GM19351 (cell line): ENCODE data around the gene SMYD2.
"Not testable (repeated sequence)": the region's sequence is repeated elsewhere in the genome, so short reads cannot be mapped to it uniquely, and the experiment has no call there.

ENCODE experiments used
- ATAC-seq: cut with Tn5 transposase; IDR thresholded peaks from one replicate; pipeline ENCODE4 v1.9.1; 2021; ENCODE audit warnings: mild to moderate bottlenecking, moderate library complexity; ENCODE audit not compliant: unreplicated experiment

SMYD2 gene

GRCh38 chr1:214271174-214271858, 9.6 kb upstream of the SMYD2 start:
- ATAC-seq = no peak

GRCh38 chr1:214271995-214272731, 8.8 kb upstream of the SMYD2 start:
- no peak for ATAC-seq

GRCh38 chr1:214272964-214273533, 7.9 kb upstream of the SMYD2 start:
- no peak for ATAC-seq

- not testable (repeated sequence) for ATAC-seq
Observed at GRCh38 chr1:214275700-214276099, 5.3 kb upstream of the SMYD2 start.

GRCh38 chr1:214276786-214277185, 4.2 kb upstream of the SMYD2 start:
- no peak for ATAC-seq

- no peak for ATAC-seq
Observed at GRCh38 chr1:214277704-214278635, 3.0 kb upstream of the SMYD2 start.

GRCh38 chr1:214280386-214281020, 456 bp upstream of the SMYD2 start:
- ATAC-seq = peak; percentile 55

GRCh38 chr1:214281720-214282629, 1.0 kb downstream of the SMYD2 start:
- peak; percentile 3 for ATAC-seq

GRCh38 chr1:214282630-214283242, 1.8 kb downstream of the SMYD2 start:
- ATAC-seq = no peak

GRCh38 chr1:214285610-214286440, 4.9 kb downstream of the SMYD2 start:
- ATAC-seq = no peak

GRCh38 chr1:214287884-214288283, 6.9 kb downstream of the SMYD2 start:
- ATAC-seq = no peak

GRCh38 chr1:214289574-214290272, 8.8 kb downstream of the SMYD2 start:
- no peak for ATAC-seq

- no peak for ATAC-seq
Observed at GRCh38 chr1:214290424-214291037, 9.6 kb downstream of the SMYD2 start.

- no peak for ATAC-seq
Observed at GRCh38 chr1:214292322-214292721, 11.4 kb downstream of the SMYD2 start.

- peak; percentile 53 for ATAC-seq
Observed at GRCh38 chr1:214295934-214296333, 15.0 kb downstream of the SMYD2 start.

GRCh38 chr1:214296860-214297745, 16.1 kb downstream of the SMYD2 start:
- ATAC-seq = no peak
